HepG2 (cell line): ENCODE measurements around the gene CBLN3. TPM values are rescaled to one million over a fixed set of nuclear protein-coding genes. Genes with fewer than 3 reads are reported as not detected.

ENCODE experiments used
- ATAC-seq: fragments of 200-7000 bp; cut with Tn5 transposase; 3 replicates; pipeline ENCODE4 v1.9.1; 2020; ENCODE audit warnings: mild to moderate bottlenecking, moderate library complexity
- BruUV-seq: library from RNA; stranded (reverse); fragments of 400-500 nt; replicated peaks from 2 replicates; lab custom pipeline; 2021; lab: Mats Ljungman, UMichigan
- CTCF ChIA-PET: fragments of 300-600 bp; formaldehyde crosslinking; extraction: SDS; loops from one replicate; lab custom pipeline; 2021; ENCODE audit warnings: low total read pairs, inconsistent platforms, low intra/inter-chr PET ratio; lab: Yijun Ruan, JAX
- POLR2A ChIA-PET: fragments of 350-600 bp; sonication (Branson Sonifier 250); formaldehyde crosslinking; loops from one replicate; lab custom pipeline; 2020; ENCODE audit warnings: antibody characterized with exemption, inconsistent platforms; lab: Yijun Ruan, JAX
- DNase-seq: peaks from one replicate; pipeline ENCODE4 v3.0.0-alpha.2; 2015; ENCODE audit warnings: low spot score
- FAIRE-seq: peaks from 3 replicates; lab custom pipeline; 2011; peaks lifted over from hg19 to GRCh38; lab: Jason Lieb, UNC
- H2AFZ ChIP-seq: one replicate; pipeline ENCODE4 v1.6.1; 2011; ENCODE audit warnings: low read length, inconsistent platforms
- H3K27ac ChIP-seq: fragments of 300-600 bp; 3 replicates; pipeline ENCODE4 v1.8.0; 2011; ENCODE audit warnings: mixed run types, mild to moderate bottlenecking, mixed read lengths, low read length, inconsistent platforms; ENCODE audit not compliant: insufficient read depth; ENCODE audit errors: extremely low read length
- H3K27me3 ChIP-seq, 2 experiments: fragments of 200-600 bp in 1 of 2; 2 replicates in 1 of 2; 3 replicates in 1 of 2; pipeline versions ENCODE4 v1.6.0 to v1.8.0; 2011; ENCODE audit warnings: low read length in 2 of 2, mild to moderate bottlenecking in 2 of 2, moderate library complexity in 2 of 2, inconsistent platforms in 1 of 2; ENCODE audit not compliant: insufficient read depth in 2 of 2, control insufficient read depth in 1 of 2
- H3K36me3 ChIP-seq, 2 experiments: fragments of 200-600 bp in 1 of 2; replicated peaks in 1 of 2; 2 replicates in 1 of 2; 3 replicates in 1 of 2; pipeline versions ENCODE4 v1.5.1 to v1.8.0; 2011; ENCODE audit warnings: low read length in 2 of 2, inconsistent platforms in 1 of 2; ENCODE audit not compliant: insufficient read depth in 2 of 2, control insufficient read depth in 1 of 2
- H3K4me1 ChIP-seq: 2 replicates; pipeline ENCODE4 v1.5.1; 2012; ENCODE audit warnings: low read length, inconsistent platforms; ENCODE audit not compliant: insufficient read depth
- H3K4me2 ChIP-seq: 2 replicates; pipeline ENCODE4 v1.6.0; 2011; ENCODE audit warnings: low read depth, low read length, inconsistent platforms
- H3K4me3 ChIP-seq, 3 experiments: fragments of 200-600 bp in 1 of 3; sonication (generic), shearing (Covaris generic) in 1 of 3; replicated peaks in 1 of 3; 2 replicates each; pipeline ENCODE4 v1.5.1; 2011 to 2016; ENCODE audit warnings: low read length in 3 of 3, inconsistent platforms in 2 of 3, low read depth in 2 of 3, mild to moderate bottlenecking in 2 of 3, control low read depth in 1 of 3, mixed read lengths in 1 of 3; ENCODE audit not compliant: insufficient read depth in 1 of 3
- H3K79me2 ChIP-seq: one replicate; pipeline ENCODE4 v1.6.1; 2011; ENCODE audit warnings: low read length, inconsistent platforms; ENCODE audit not compliant: insufficient read depth
- H3K9ac ChIP-seq: 2 replicates; pipeline ENCODE4 v1.6.0; 2011; ENCODE audit warnings: mild to moderate bottlenecking, low read depth, low read length, inconsistent platforms; ENCODE audit not compliant: insufficient read depth
- H3K9me3 ChIP-seq: 2 replicates; pipeline ENCODE4 v1.5.1; 2012; ENCODE audit warnings: mild to moderate bottlenecking, low read length
- H4K20me1 ChIP-seq: 2 replicates; pipeline ENCODE4 v1.6.0; 2011; ENCODE audit warnings: inconsistent platforms, mild to moderate bottlenecking, low read length, moderate library complexity; ENCODE audit not compliant: insufficient read depth
- BCLAF1 ChIP-seq: fragments of 450-650 bp; IDR thresholded peaks from 2 replicates; pipeline ENCODE4 v1.6.1; 2017; ENCODE audit warnings: mild to moderate bottlenecking
- CERS6 ChIP-seq: sonication (generic); formaldehyde crosslinking; IDR thresholded peaks from 2 replicates; pipeline ENCODE4 v1.5.0; 2020; ENCODE audit warnings: missing genetic modification reagents
- DR1 ChIP-seq: sonication (generic); formaldehyde crosslinking; IDR thresholded peaks from 2 replicates; pipeline ENCODE4 v1.8.0; 2021; ENCODE audit warnings: mild to moderate bottlenecking, missing genetic modification reagents, inconsistent platforms
- FOXA3 ChIP-seq: IDR thresholded peaks from 2 replicates; pipeline ENCODE4 v1.6.1; 2016; ENCODE audit warnings: missing genetic modification reagents, missing compliant biosample characterization
- KDM2A ChIP-seq: sonication (generic); formaldehyde crosslinking; IDR thresholded peaks from 2 replicates; pipeline ENCODE4 v1.4.0; 2020; ENCODE audit warnings: low read depth, missing genetic modification reagents, borderline replicate concordance
- NONO ChIP-seq, 2 experiments: fragments of 450-650 bp in 1 of 2; sonication (generic) in 1 of 2; formaldehyde crosslinking in 1 of 2; IDR thresholded peaks in 1 of 2; conservative IDR thresholded peaks in 1 of 2; 2 replicates each; pipeline versions ENCODE4 v1.6.1 to v1.8.0; 2017 to 2022; ENCODE audit warnings: mild to moderate bottlenecking in 1 of 2, missing genetic modification reagents in 1 of 2, moderate library complexity in 1 of 2
- PAF1 ChIP-seq: IDR thresholded peaks from 2 replicates; pipeline ENCODE4 v1.6.1; 2016; ENCODE audit warnings: missing genetic modification reagents, missing compliant biosample characterization
- POLR2AphosphoS2 ChIP-seq: IDR thresholded peaks from 2 replicates; pipeline ENCODE4 v1.6.1; 2011; ENCODE audit warnings: low read depth, low read length, improper control_type of control experiment
- REPIN1 ChIP-seq: sonication (generic); formaldehyde crosslinking; IDR thresholded peaks from 2 replicates; pipeline ENCODE4 v1.8.0; 2022; ENCODE audit warnings: missing genetic modification reagents, low read depth, mild to moderate bottlenecking, borderline replicate concordance
- TOPORS ChIP-seq: sonication (generic); formaldehyde crosslinking; IDR thresholded peaks from 2 replicates; pipeline ENCODE4 v1.8.0; 2023; ENCODE audit warnings: mild to moderate bottlenecking, missing genetic modification reagents
- ZFP62 ChIP-seq: sonication (generic); formaldehyde crosslinking; IDR thresholded peaks from 2 replicates; pipeline ENCODE4 v1.4.0; 2020; ENCODE audit warnings: missing genetic modification reagents
- ZNF296 ChIP-seq: sonication (generic); formaldehyde crosslinking; conservative IDR thresholded peaks from 2 replicates; pipeline ENCODE4 v1.5.0; 2020; ENCODE audit warnings: mild to moderate bottlenecking, missing genetic modification reagents
- ZNF562 ChIP-seq: sonication (generic); formaldehyde crosslinking; IDR thresholded peaks from 2 replicates; pipeline ENCODE4 v1.8.0; 2022; ENCODE audit warnings: missing genetic modification reagents, borderline replicate concordance
- ZNF589 ChIP-seq: sonication (generic); formaldehyde crosslinking; conservative IDR thresholded peaks from 2 replicates; pipeline ENCODE4 v1.8.0; 2022; ENCODE audit warnings: mild to moderate bottlenecking, moderate library complexity, missing genetic modification reagents
- ZNF607 ChIP-seq: sonication (generic); formaldehyde crosslinking; IDR thresholded peaks from 2 replicates; pipeline ENCODE4 v1.5.1; 2020; ENCODE audit warnings: missing genetic modification reagents, mild to moderate bottlenecking, borderline replicate concordance
- WGBS: methylation state at CpG from one replicate; pipeline ENCODE4 v1.1.6; 2017; ENCODE audit warnings: low lambda C conversion rate; 5-methylcytosine and 5-hydroxymethylcytosine counted together
- in situ Hi-C: cut with HindIII; loops from 2 replicates; pipeline ENCODE4 v1.10.0; 2017; ENCODE audit warnings: low pct_unique_long_range_greater_than_20kb; ENCODE audit not compliant: extremely low pct_ligation_motif_present
- intact Hi-C: fragments of 100-400 bp; cut with micrococcal nuclease; formaldehyde crosslinking; loops from one replicate; pipeline ENCODE4 v1.10.0; 2022; ENCODE audit not compliant: unreplicated experiment
- polyA plus RNA-seq, 8 experiments: library from polyadenylated mRNA; depleted of rRNA in 3 of 8; stranded (reverse) in 7 of 8; unstranded in 1 of 8; fragments of >200 nt; fragmentation: Illumina TruSeq in 4 of 8; extraction: Trizol in 4 of 8; gene quantifications; 2 replicates each; pipeline versions ENCODE4 v1.2.1 to v1.2.3, GENCODE V29; 2011 to 2016; ENCODE audit warnings: low read depth in 4 of 8, missing spikeins in 1 of 8, mixed read lengths in 1 of 8; ENCODE audit not compliant: insufficient read depth in 1 of 8
- total RNA-seq, 5 experiments: library from RNA; depleted of rRNA; stranded (reverse); fragments of >200 nt; fragmentation: Illumina TruSeq; extraction: Trizol; gene quantifications; 2 replicates each; pipeline ENCODE4 v1.2.3, GENCODE V29; 2016; ENCODE audit warnings: low read depth in 1 of 5

Gene CBLN3
- total and polyA plus RNA-seq, 2 of the 13 experiments (the other 11 are each of a cell fraction or from before 2014, with no cell fraction given), result 0.66 to 0.98 TPM

- 0 out of 2 replicates have a peak, but pooled peaks have one; percentile 12 for TF ChIP-seq ZNF296 (CRISPR knock-in tag)
These were observed 9.8 kb upstream of the CBLN3 start (continued) for GRCh38 chr14:24439257-24439656.

- no TSS peak for BruUV-seq
- TF ChIP-seq BCLAF1 (no peak), TOPORS (CRISPR knock-in tag) (0 out of 2 replicates have a peak, but pooled peaks have one; percentile 54), ZNF562 (CRISPR knock-in tag) (0 out of 2 replicates have a peak, but pooled peaks have one; percentile 42), NONO (IDR thresholded peaks at IDR 0.05) (no peak), NONO (CRISPR knock-in tag; conservative IDR thresholded peaks at IDR 0.05) (peak; percentile 57; the same call in 1 of the 2 replicates), DR1 (CRISPR knock-in tag) (no peak), PAF1 (CRISPR knock-in tag) (peak; percentile 75; the same call in 1 of the 2 replicates), FOXA3 (CRISPR knock-in tag) (peak; percentile 6), CERS6 (CRISPR knock-in tag) (0 out of 2 replicates have a peak, but pooled peaks have one; percentile 8), ZNF607 (CRISPR knock-in tag) (peak; percentile 32; the same call in 1 of the 2 replicates), KDM2A (0 out of 2 replicates have a peak, but pooled peaks have one; percentile 24), REPIN1 (CRISPR knock-in tag) (peak; percentile 19; the same call in 1 of the 2 replicates), POLR2AphosphoS2 (peak; percentile 27; the same call in 1 of the 2 replicates), ZNF589 (CRISPR knock-in tag) (peak; percentile 55; the same call in 1 of the 2 replicates), ZFP62 (CRISPR knock-in tag) (no peak)
These were observed 9.0 kb upstream of the CBLN3 start for GRCh38 chr14:24438223-24439097.

More at GRCh38 chr14:24438223-24439097, 9.0 kb upstream of the CBLN3 start:
- Histone ChIP-seq H3K9me3 (no peaks in the 10 kb centered on the region), H3K36me3 (peaks cover 40 to 62% of the 10 kb centered on the region in 2 experiments), H3K27me3 (peaks cover 0 to 4% of the 10 kb centered on the region in 2 experiments; a peak in 1 of 5 replicates), H3K79me2 (peaks cover 20% of the 10 kb centered on the region), H2AFZ (no peak overlapping the region), H3K4me2 (no peak overlapping the region), H4K20me1 (no peaks in the 10 kb centered on the region; the same call in 1 of the 2 replicates), H3K9ac (no peak overlapping the region), H3K27ac (no peak overlapping the region), H3K4me1 (peaks cover 23% of the 10 kb centered on the region), H3K4me3 (no peak overlapping the region)
- intact Hi-C loops, result loop anchor here (10.0 kb wide), 1 partner anchor 854 kb away; no protein-coding TSS in a partner anchor
- in situ Hi-C loops, result loop anchor here (10.0 kb wide), 1 partner anchor 194 kb away; the partner anchor contains the start of gene TINF2
- FAIRE-seq (no peak), DNase-seq (no peak), ATAC-seq (no peak)
- ChIA-PET CTCF (interaction anchor here (1.5 to 11.8 kb wide), 2 partner anchors 73 to 107 kb away, joined by 6 to 235 read pairs; partner anchors contain the start of gene ADCY4), POLR2A (interaction anchor here (1.2 to 5.6 kb wide), 9 partner anchors 9 to 196 kb away, joined by 3 to 242 read pairs (median 10); partner anchors contain the start of genes CBLN3, CIDEB, DHRS1 and KHNYN)
- 81% methylated on average over 9 of the region's 9 CpGs for WGBS
